Neuron (in vitro differentiated cells): Measurements from ENCODE around the gene LHFPL5.

ENCODE experiments used
- H2AFZ ChIP-seq: one replicate; pipeline ENCODE4 v1.6.1; 2013; ENCODE audit warnings: low read depth, mild to moderate bottlenecking, inconsistent platforms, low read length, moderate library complexity
- H3K27me3 ChIP-seq: one replicate; pipeline ENCODE4 v1.6.1; 2013; ENCODE audit warnings: low read length; ENCODE audit not compliant: insufficient read depth
- H3K36me3 ChIP-seq: one replicate; pipeline ENCODE4 v1.6.1; 2013; ENCODE audit warnings: low read length; ENCODE audit not compliant: insufficient read depth
- H3K4me1 ChIP-seq: one replicate; pipeline ENCODE4 v1.6.1; 2013; ENCODE audit warnings: low read length; ENCODE audit not compliant: insufficient read depth
- H3K4me3 ChIP-seq: 2 replicates; pipeline ENCODE4 v1.5.1; 2013; ENCODE audit warnings: mild to moderate bottlenecking, low read length, moderate library complexity
- H3K9me3 ChIP-seq: one replicate; pipeline ENCODE4 v1.6.1; 2013; ENCODE audit warnings: low read length

Gene LHFPL5

DNA sequence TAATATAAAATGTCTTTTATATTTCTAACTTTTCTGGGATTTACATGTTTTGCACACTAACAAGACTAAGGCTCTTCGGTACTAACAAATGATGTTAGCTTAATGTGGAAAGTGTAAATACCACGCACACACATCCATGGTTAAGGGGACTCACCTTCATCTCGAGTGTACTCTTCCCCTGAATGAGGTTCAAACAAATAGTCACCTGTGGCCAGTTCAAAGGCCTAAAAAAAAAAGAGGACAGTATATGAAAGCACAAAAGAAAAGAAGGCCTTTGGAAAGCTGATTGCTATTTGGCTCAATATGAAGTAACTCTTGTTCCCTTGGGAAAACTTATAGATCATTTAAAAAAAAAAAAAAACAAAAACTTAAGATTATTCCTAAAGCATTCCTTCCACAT is 37.2 kb downstream of the LHFPL5 start:
- H3K36me3 ChIP-seq, result peaks cover 53% of the 10 kb centered on the region
- no peaks in the 10 kb centered on the region for H3K9me3 ChIP-seq

DNA sequence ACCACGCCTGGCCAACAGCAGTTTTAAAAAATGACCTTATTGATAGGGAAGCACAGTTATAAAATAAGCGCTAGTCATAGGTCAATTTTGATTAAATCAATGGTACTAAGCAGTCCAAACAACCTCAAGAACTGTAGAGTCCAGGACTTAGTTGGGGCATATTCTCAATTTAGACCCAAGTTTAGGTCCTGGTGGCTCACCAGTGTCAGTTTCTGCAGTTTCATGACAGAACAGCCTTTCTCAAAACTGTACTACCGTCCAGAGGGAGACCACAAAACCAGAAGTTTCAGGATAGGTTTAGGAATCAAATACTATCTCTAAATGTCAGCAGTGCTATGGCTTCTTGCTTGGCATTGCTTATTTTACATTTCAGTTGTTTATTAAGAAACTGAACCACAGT is 39.1 kb downstream of the LHFPL5 start:
- Histone ChIP-seq H3K9me3 (peaks cover 9% of the 10 kb centered on the region), H3K36me3 (peaks cover 51% of the 10 kb centered on the region), H3K27me3 (no peaks in the 10 kb centered on the region), H2AFZ (no peak overlapping the region), H3K4me3 (no peak overlapping the region), H3K4me1 (no peaks in the 10 kb centered on the region)

More for the DNA sequence above, 37.2 kb downstream of the LHFPL5 start:
- Histone ChIP-seq H3K4me3 (no peak overlapping the region), H3K4me1 (no peaks in the 10 kb centered on the region), H2AFZ (no peak overlapping the region), H3K27me3 (no peaks in the 10 kb centered on the region)

DNA sequence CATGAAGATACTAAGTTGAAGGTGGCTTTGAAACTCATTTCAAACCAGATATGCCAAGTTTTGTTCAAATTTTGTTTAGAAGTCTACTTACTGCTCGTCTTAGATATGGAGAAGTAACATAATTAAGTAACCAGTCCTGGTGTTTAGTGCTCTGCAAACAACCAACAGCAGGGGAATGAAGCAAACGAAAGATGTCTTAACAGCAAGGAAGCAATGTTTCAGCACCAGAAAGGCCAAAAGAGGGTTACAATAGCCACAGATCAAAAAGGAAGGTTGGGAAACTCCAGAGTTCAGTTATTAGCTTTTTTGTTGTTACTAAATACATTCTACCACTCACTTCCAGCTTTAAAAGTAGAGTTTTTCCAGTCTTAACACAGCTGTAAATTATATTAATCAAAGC is 45.1 kb downstream of the LHFPL5 start:
- Histone ChIP-seq H3K36me3 (peaks cover 68% of the 10 kb centered on the region), H2AFZ (no peak overlapping the region), H3K27me3 (no peaks in the 10 kb centered on the region), H3K4me1 (no peaks in the 10 kb centered on the region), H3K4me3 (no peak overlapping the region), H3K9me3 (peaks cover 9% of the 10 kb centered on the region)

DNA sequence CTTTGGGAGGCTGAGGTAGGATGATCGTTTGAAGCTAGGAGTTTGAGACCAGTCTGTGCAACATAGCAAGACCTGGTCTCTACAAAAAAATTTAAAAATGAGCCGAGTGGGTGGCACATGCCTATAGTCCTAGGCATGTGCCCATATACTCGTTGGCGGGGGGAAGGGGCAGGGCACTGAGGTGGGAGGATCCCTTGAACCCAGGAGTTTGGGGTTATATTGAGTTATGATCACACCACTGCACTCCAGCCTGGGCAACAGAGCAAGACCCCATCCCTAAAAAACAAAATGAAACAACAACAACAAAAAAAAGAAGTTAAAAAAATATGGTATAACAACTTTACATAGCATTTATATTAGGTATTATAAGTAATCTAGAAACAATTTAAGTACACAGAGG is 47.8 kb downstream of the LHFPL5 start:
- no peaks in the 10 kb centered on the region for H3K27me3 ChIP-seq
- H3K4me3 ChIP-seq, result no peak overlapping the region
- peaks cover 79% of the 10 kb centered on the region for H3K36me3 ChIP-seq
- no peak overlapping the region for H2AFZ ChIP-seq
- H3K9me3 ChIP-seq, result peaks cover 7% of the 10 kb centered on the region
- H3K4me1 ChIP-seq, result no peaks in the 10 kb centered on the region

DNA sequence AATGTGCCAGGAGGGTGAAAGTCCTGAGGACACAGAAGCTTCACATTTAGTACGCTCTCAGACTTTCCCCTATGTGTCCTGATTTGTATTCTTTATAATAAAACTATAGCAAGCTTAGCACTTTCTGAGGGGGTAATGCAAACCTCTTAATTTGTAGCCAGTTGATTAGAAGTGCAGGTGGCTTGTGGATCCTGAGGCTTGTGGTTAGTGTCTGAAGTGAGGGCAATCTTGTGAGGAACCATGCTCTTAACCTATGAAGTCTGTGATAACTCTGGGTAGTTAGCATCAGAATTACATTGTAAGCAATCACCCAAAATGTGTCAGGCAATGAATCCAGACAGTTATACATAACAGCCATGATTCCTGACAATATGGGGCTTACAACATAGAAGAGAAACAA is 51.1 kb downstream of the LHFPL5 start:
- no peak overlapping the region for H2AFZ ChIP-seq
- peaks cover 78% of the 10 kb centered on the region for H3K36me3 ChIP-seq
- no peaks in the 10 kb centered on the region for H3K4me1 ChIP-seq
- no peaks in the 10 kb centered on the region for H3K27me3 ChIP-seq
- H3K9me3 ChIP-seq, result no peaks in the 10 kb centered on the region
- H3K4me3 ChIP-seq, result no peak overlapping the region

DNA sequence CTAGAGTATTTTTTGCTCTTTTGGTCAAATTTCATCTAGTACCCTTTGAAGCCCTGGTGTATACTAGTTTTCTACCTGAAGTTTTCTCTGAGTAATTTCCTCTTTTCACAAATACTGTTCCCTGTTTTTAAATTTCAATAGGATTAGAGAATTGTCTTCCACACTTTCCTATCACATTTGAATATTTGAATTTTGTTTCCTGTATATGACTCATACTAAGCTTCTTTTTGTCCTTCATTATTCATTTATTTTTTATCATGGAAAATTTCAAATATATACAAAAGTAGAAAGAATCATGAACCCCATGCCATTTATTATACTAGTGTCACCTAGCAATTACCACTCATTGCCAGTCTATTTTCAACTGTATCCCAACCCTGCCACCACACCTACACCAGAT is 52.7 kb downstream of the LHFPL5 start:
- Histone ChIP-seq H3K9me3 (no peaks in the 10 kb centered on the region), H3K4me3 (no peak overlapping the region), H2AFZ (no peak overlapping the region), H3K36me3 (peaks cover 73% of the 10 kb centered on the region), H3K4me1 (no peaks in the 10 kb centered on the region), H3K27me3 (no peaks in the 10 kb centered on the region)

GRCh38 chr6:35859367-35859766 is 54.2 kb downstream of the LHFPL5 start:
- H3K4me3 ChIP-seq, result no peak overlapping the region
- H2AFZ ChIP-seq, result no peak overlapping the region
- H3K9me3 ChIP-seq, result no peaks in the 10 kb centered on the region
- no peaks in the 10 kb centered on the region for H3K27me3 ChIP-seq
- no peaks in the 10 kb centered on the region for H3K4me1 ChIP-seq
- peaks cover 64% of the 10 kb centered on the region for H3K36me3 ChIP-seq
